Forelimb muscle (tissue), 1 donor: Measurements from ENCODE around the gene CPNE2. TPM values are rescaled to one million over a fixed set of nuclear protein-coding genes. Genes with fewer than 3 reads are reported as not detected.

Source experiments
- DNase-seq: peaks from one replicate; pipeline ENCODE4 v3.0.0-alpha.2; 2013; ENCODE audit warnings: low read depth
- polyA plus RNA-seq: library from polyadenylated mRNA; unstranded; fragments of 120-200 nt; gene quantifications from one replicate; pipeline ENCODE4 v1.2.1, GENCODE V29; 2013; ENCODE audit not compliant: insufficient read length

The CPNE2 gene
- polyA plus RNA-seq, 1 donor, result 23.4 TPM

GRCh38 chr16:57144027-57144426 is 51.6 kb downstream of the CPNE2 start:
- no peak for DNase-seq

- no peak for DNase-seq
Measured at GRCh38 chr16:57145046-57146021, 53.0 kb downstream of the CPNE2 start.

GRCh38 chr16:57146040-57146647 is 53.8 kb downstream of the CPNE2 start:
- no peak for DNase-seq

GRCh38 chr16:57146735-57147134 is 54.4 kb downstream of the CPNE2 start:
- DNase-seq, result no peak

GRCh38 chr16:57147381-57148221 is 55.2 kb downstream of the CPNE2 start:
- DNase-seq, result peak; percentile 38

- no peak for DNase-seq
Measured at GRCh38 chr16:57148481-57148880, 56.1 kb downstream of the CPNE2 start.

- DNase-seq, result no peak
Measured at GRCh38 chr16:57149391-57149790, 57.0 kb downstream of the CPNE2 start.

- DNase-seq, result no peak
Measured at GRCh38 chr16:57150682-57151330, 58.4 kb downstream of the CPNE2 start.

- no peak for DNase-seq
Measured at GRCh38 chr16:57151369-57151768, 59.0 kb downstream of the CPNE2 start.

- DNase-seq, result no peak
Measured at GRCh38 chr16:57152096-57153093, 60.0 kb downstream of the CPNE2 start.

- no peak for DNase-seq
Measured at GRCh38 chr16:57153841-57154240, 61.5 kb downstream of the CPNE2 start.

GRCh38 chr16:57155702-57156350 is 63.4 kb downstream of the CPNE2 start:
- no peak for DNase-seq

GRCh38 chr16:57156351-57156703 is 63.9 kb downstream of the CPNE2 start:
- no peak for DNase-seq

GRCh38 chr16:57157533-57157932 is 65.2 kb downstream of the CPNE2 start:
- DNase-seq, result no peak

- no peak for DNase-seq
Measured at GRCh38 chr16:57159447-57159846, 67.1 kb downstream of the CPNE2 start.

- no peak for DNase-seq
Measured at GRCh38 chr16:57163842-57164241, 71.5 kb downstream of the CPNE2 start.

GRCh38 chr16:57165483-57165882 is 73.1 kb downstream of the CPNE2 start:
- no peak for DNase-seq

GRCh38 chr16:57165938-57166337 is 73.6 kb downstream of the CPNE2 start:
- DNase-seq, result no peak

- no peak for DNase-seq
Measured at GRCh38 chr16:57166451-57166850, 74.1 kb downstream of the CPNE2 start.

GRCh38 chr16:57166951-57167350 is 74.6 kb downstream of the CPNE2 start:
- no peak for DNase-seq
